HCT116 (cell line): ENCODE measurements around the gene CCDC197. TPM values are rescaled to one million over a fixed set of nuclear protein-coding genes. Genes with fewer than 3 reads are reported as not detected.

Experiments used
- ATAC-seq: fragments of 200-7000 bp; cut with Tn5 transposase; 2 replicates; pipeline ENCODE4 v1.9.1; 2020; ENCODE audit warnings: mild to moderate bottlenecking, moderate library complexity
- BruUV-seq: library from RNA; stranded (reverse); fragments of 400-500 nt; replicated peaks from 2 replicates; lab custom pipeline; 2021; lab: Mats Ljungman, UMichigan
- CTCF ChIA-PET: fragments of 300-600 bp; sonication (Branson Sonifier 250); formaldehyde crosslinking; loops from one replicate; lab custom pipeline; 2021; ENCODE audit warnings: antibody characterized with exemption; lab: Charles Lee
- POLR2A ChIA-PET: fragments of 300-600, 350-600 bp; sonication (Branson Sonifier 250); formaldehyde crosslinking; loops from one replicate; lab custom pipeline; 2021; ENCODE audit warnings: antibody characterized with exemption; lab: Charles Lee
- RAD21 ChIA-PET, 2 experiments: fragments of 300-600 bp; sonication (Branson Sonifier 250); formaldehyde crosslinking; loops; one replicate each; lab custom pipeline; 2023; ENCODE audit warnings: low total read pairs in 2 of 2; ENCODE audit not compliant: uncharacterized antibody in 2 of 2, unreplicated experiment in 2 of 2, low non-redundant PET in 1 of 2; lab: Charles Lee
- DNase-seq: peaks from one replicate; pipeline ENCODE4 v3.0.0-alpha.2; 2010; ENCODE audit warnings: low read depth, low spot score
- H2AFZ ChIP-seq: fragments of 200-600 bp; shearing (Covaris generic), sonication (generic); 2 replicates; pipeline ENCODE4 v1.6.1; 2017; ENCODE audit warnings: low read depth, mixed run types, mixed read lengths, antibody characterized with exemption, low read length; ENCODE audit not compliant: poor library complexity, severe bottlenecking
- H3K27ac ChIP-seq: 2 replicates; pipeline ENCODE4 v1.5.1; 2012; ENCODE audit warnings: low read depth, low read length
- H3K27me3 ChIP-seq: fragments of 200-600 bp; sonication (generic); 2 replicates; pipeline ENCODE4 v1.6.1; 2016; ENCODE audit warnings: mixed run types, low read length, mixed read lengths; ENCODE audit not compliant: insufficient read depth
- H3K36me3 ChIP-seq, 2 experiments: fragments of 200-500 bp in 1 of 2; fragments of 200-600 bp in 1 of 2; sonication (Bioruptor generic) in 1 of 2; sonication (generic) in 1 of 2; 2 replicates each; pipeline versions ENCODE4 v1.5.1 to v1.6.1; 2014 to 2016; ENCODE audit warnings: low read length in 2 of 2, inconsistent platforms in 1 of 2, mixed read lengths in 1 of 2, mixed run types in 1 of 2; ENCODE audit not compliant: insufficient read depth in 2 of 2, control insufficient read depth in 1 of 2
- H3K4me1 ChIP-seq, 2 experiments: fragments of 200-600 bp in 1 of 2; sonication (generic) in 1 of 2; 2 replicates each; pipeline versions ENCODE4 v1.5.1 to v1.6.1; 2012 to 2017; ENCODE audit warnings: low read length in 2 of 2, inconsistent platforms in 1 of 2, mild to moderate bottlenecking in 1 of 2, mixed read lengths in 1 of 2, mixed run types in 1 of 2, moderate library complexity in 1 of 2; ENCODE audit not compliant: insufficient read depth in 2 of 2, control insufficient read depth in 1 of 2
- H3K4me2 ChIP-seq: fragments of 200-600 bp; sonication (generic); 2 replicates; pipeline ENCODE4 v1.6.1; 2017; ENCODE audit warnings: mixed run types, low read length, mixed read lengths
- H3K4me3 ChIP-seq, 2 experiments: fragments of 200-600 bp in 1 of 2; sonication (generic) in 1 of 2; replicated peaks in 1 of 2; 2 replicates each; pipeline ENCODE4 v1.5.1; 2011 to 2016; ENCODE audit warnings: low read length in 2 of 2, control low read depth in 1 of 2, low read depth in 1 of 2, mild to moderate bottlenecking in 1 of 2, mixed read lengths in 1 of 2, mixed run types in 1 of 2
- H3K79me2 ChIP-seq: fragments of 200-600 bp; sonication (generic); 2 replicates; pipeline ENCODE4 v1.6.1; 2017; ENCODE audit warnings: mild to moderate bottlenecking, mixed run types, low read length, moderate library complexity, mixed read lengths; ENCODE audit not compliant: insufficient read depth
- H3K9ac ChIP-seq: fragments of 200-600 bp; sonication (generic); 2 replicates; pipeline ENCODE4 v1.6.1; 2016; ENCODE audit warnings: low read length, mixed read lengths
- H3K9me2 ChIP-seq: fragments of 200-600 bp; sonication (generic), shearing (Covaris generic); 2 replicates; pipeline ENCODE4 v1.6.1; 2017; ENCODE audit warnings: mixed run types, mild to moderate bottlenecking, moderate library complexity; ENCODE audit not compliant: insufficient read depth
- H3K9me3 ChIP-seq, 2 experiments: fragments of 200-500 bp in 1 of 2; fragments of 200-600 bp in 1 of 2; sonication (Bioruptor generic) in 1 of 2; sonication (generic) in 1 of 2; 2 replicates each; pipeline ENCODE4 v1.6.1; 2014 to 2017; ENCODE audit warnings: low read length in 2 of 2, mixed read lengths in 2 of 2, inconsistent platforms in 1 of 2, low read depth in 1 of 2, mild to moderate bottlenecking in 1 of 2, mixed run types in 1 of 2, moderate library complexity in 1 of 2; ENCODE audit not compliant: control insufficient read depth in 1 of 2, insufficient read depth in 1 of 2
- H4K20me1 ChIP-seq: fragments of 200-600 bp; sonication (generic), shearing (Covaris generic); 2 replicates; pipeline ENCODE4 v1.6.1; 2017; ENCODE audit warnings: mixed run types, mild to moderate bottlenecking, moderate library complexity; ENCODE audit not compliant: insufficient read depth
- ATF3 ChIP-seq: IDR thresholded peaks from 2 replicates; pipeline ENCODE4 v1.6.1; 2012
- EZH2 ChIP-seq: fragments of 200-600 bp; sonication (generic); IDR thresholded peaks from 2 replicates; pipeline ENCODE4 v1.6.1; 2017; ENCODE audit warnings: antibody characterized with exemption, mixed run types
- EZH2phosphoT487 ChIP-seq: fragments of 200-600 bp; IDR thresholded peaks from 2 replicates; pipeline ENCODE4 v1.6.1; 2018; ENCODE audit warnings: antibody characterized with exemption, borderline replicate concordance
- POLR2A ChIP-seq: IDR thresholded peaks from 2 replicates; pipeline ENCODE4 v1.7.0; 2011; ENCODE audit warnings: borderline replicate concordance; ENCODE audit not compliant: insufficient read depth, insufficient read length; ENCODE audit errors: extremely low read depth
- TCF7L2 ChIP-seq: IDR thresholded peaks from 2 replicates; pipeline ENCODE4 v1.7.0; 2011; ENCODE audit warnings: borderline replicate concordance, inconsistent platforms; ENCODE audit not compliant: insufficient read depth, insufficient read length; ENCODE audit errors: extremely low read depth
- ZFX ChIP-seq: fragments of 450-650 bp; IDR thresholded peaks from 2 replicates; pipeline ENCODE4 v1.6.1; 2017
- intact Hi-C: fragments of 100-400 bp; cut with micrococcal nuclease; formaldehyde crosslinking; loops from 2 replicates; pipeline ENCODE4 v1.10.0; 2022
- total RNA-seq: library from RNA; stranded (reverse); gene quantifications from one replicate; pipeline ENCODE4 v1.2.1, GENCODE V29; 2021; ENCODE audit not compliant: unreplicated experiment
- TF ChIP-seq, protein P1 (sequence below): IDR thresholded peaks from 2 replicates; pipeline ENCODE4 v1.6.1; 2012; ENCODE audit warnings: low read depth
- TF ChIP-seq, protein P2 (sequence below), 3 experiments: fragments of 200-600 bp in 1 of 3; sonication (generic) in 1 of 3; IDR thresholded peaks in 2 of 3; conservative IDR thresholded peaks in 1 of 3; 2 replicates each; pipeline ENCODE4 v1.5.1; 2012 to 2017; ENCODE audit warnings: low read depth in 2 of 3, low read length in 2 of 3, antibody characterized with exemption in 1 of 3, borderline replicate concordance in 1 of 3, control low read depth in 1 of 3, mild to moderate bottlenecking in 1 of 3, mixed read lengths in 1 of 3, mixed run types in 1 of 3, moderate library complexity in 1 of 3; ENCODE audit not compliant: insufficient read depth in 1 of 3

The CCDC197 gene
- total RNA-seq, 1 experiment from 2014 or later, result not detected

DNA sequence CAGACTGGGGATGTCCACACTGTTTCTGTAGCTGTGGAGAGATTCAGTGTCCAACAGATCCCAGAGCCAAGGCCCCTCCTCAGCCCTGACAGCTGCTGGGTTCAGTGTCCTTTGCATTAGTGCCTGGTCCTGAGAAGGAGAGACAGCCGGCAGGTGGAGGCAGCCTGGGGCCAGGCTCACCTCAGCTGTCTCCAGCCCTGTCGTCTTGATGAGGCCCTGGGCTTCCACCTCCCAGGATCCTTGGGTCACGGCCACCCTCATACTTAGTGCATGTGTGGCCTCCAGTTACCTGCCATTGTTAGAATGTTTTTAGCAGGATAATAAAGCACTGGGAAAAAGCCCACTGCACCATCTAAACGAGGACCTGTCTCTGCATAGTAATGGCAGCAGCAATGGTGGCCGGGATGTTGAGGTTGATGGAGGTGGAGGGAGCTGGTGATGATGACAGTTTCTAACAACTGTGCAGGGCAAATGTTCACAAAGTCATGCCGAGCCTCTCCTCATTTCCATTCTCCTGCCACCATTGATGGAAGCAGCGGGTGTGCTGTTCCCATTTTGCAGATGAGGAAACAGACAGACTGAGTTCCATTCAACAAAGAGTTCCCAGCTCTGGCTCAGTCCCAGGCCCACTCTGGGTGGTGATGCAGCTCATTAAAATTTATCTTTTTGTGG lies 38.4 kb upstream of the CCDC197 start:
- POLR2A ChIA-PET, result interaction anchor here (0.8 to 1.3 kb wide), 2 partner anchors 12 to 17 kb away, joined by 3 to 6 read pairs; no protein-coding TSS in a partner anchor
- H3K4me3 ChIP-seq, result peak overlapping the region in 1 of 2 experiments; percentile 42; a peak in 2 of 4 replicates
- no peaks in the 10 kb centered on the region for H3K9me3 ChIP-seq
- intact Hi-C loops, result no loop called here
- H3K27me3 ChIP-seq, result no peaks in the 10 kb centered on the region
- H3K4me2 ChIP-seq, result peak overlapping the region; percentile 74
- peak overlapping the region; percentile 35 for H3K9ac ChIP-seq
- BruUV-seq, result no TSS peak
- no peaks in the 10 kb centered on the region for H3K36me3 ChIP-seq
- H3K27ac ChIP-seq, result peak overlapping the region; percentile 54
- RAD21 ChIA-PET, result interaction anchor here in 1 of 2 experiments (1.6 kb wide), 1 partner anchor 19 kb away, joined by 5 read pairs; no protein-coding TSS in a partner anchor
- no peaks in the 10 kb centered on the region for H3K79me2 ChIP-seq
- H3K9me2 ChIP-seq, result no peaks in the 10 kb centered on the region
- CTCF ChIA-PET, result interaction anchor here (0.7 to 1.2 kb wide), 2 partner anchors 19 to 42 kb away, joined by 3 to 8 read pairs; no protein-coding TSS in a partner anchor
- H3K4me1 ChIP-seq, result peaks cover 19 to 84% of the 10 kb centered on the region in 2 experiments
- no peak overlapping the region for H2AFZ ChIP-seq
- no peak for ATAC-seq
- no peaks in the 10 kb centered on the region for H4K20me1 ChIP-seq
- TF ChIP-seq ATF3, result no peak
- no peak for TF ChIP-seq POLR2A
- TF ChIP-seq, protein P1, sequence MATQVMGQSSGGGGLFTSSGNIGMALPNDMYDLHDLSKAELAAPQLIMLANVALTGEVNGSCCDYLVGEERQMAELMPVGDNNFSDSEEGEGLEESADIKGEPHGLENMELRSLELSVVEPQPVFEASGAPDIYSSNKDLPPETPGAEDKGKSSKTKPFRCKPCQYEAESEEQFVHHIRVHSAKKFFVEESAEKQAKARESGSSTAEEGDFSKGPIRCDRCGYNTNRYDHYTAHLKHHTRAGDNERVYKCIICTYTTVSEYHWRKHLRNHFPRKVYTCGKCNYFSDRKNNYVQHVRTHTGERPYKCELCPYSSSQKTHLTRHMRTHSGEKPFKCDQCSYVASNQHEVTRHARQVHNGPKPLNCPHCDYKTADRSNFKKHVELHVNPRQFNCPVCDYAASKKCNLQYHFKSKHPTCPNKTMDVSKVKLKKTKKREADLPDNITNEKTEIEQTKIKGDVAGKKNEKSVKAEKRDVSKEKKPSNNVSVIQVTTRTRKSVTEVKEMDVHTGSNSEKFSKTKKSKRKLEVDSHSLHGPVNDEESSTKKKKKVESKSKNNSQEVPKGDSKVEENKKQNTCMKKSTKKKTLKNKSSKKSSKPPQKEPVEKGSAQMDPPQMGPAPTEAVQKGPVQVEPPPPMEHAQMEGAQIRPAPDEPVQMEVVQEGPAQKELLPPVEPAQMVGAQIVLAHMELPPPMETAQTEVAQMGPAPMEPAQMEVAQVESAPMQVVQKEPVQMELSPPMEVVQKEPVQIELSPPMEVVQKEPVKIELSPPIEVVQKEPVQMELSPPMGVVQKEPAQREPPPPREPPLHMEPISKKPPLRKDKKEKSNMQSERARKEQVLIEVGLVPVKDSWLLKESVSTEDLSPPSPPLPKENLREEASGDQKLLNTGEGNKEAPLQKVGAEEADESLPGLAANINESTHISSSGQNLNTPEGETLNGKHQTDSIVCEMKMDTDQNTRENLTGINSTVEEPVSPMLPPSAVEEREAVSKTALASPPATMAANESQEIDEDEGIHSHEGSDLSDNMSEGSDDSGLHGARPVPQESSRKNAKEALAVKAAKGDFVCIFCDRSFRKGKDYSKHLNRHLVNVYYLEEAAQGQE, result no peak
- no peak for TF ChIP-seq EZH2phosphoT487
- no peak for TF ChIP-seq TCF7L2
- TF ChIP-seq EZH2, result no peak
- TF ChIP-seq, protein P2, sequence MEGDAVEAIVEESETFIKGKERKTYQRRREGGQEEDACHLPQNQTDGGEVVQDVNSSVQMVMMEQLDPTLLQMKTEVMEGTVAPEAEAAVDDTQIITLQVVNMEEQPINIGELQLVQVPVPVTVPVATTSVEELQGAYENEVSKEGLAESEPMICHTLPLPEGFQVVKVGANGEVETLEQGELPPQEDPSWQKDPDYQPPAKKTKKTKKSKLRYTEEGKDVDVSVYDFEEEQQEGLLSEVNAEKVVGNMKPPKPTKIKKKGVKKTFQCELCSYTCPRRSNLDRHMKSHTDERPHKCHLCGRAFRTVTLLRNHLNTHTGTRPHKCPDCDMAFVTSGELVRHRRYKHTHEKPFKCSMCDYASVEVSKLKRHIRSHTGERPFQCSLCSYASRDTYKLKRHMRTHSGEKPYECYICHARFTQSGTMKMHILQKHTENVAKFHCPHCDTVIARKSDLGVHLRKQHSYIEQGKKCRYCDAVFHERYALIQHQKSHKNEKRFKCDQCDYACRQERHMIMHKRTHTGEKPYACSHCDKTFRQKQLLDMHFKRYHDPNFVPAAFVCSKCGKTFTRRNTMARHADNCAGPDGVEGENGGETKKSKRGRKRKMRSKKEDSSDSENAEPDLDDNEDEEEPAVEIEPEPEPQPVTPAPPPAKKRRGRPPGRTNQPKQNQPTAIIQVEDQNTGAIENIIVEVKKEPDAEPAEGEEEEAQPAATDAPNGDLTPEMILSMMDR (IDR thresholded peaks at IDR 0.05 in 2 of 3, conservative IDR thresholded peaks at IDR 0.05 in 1 of 3; ENCODE audit: borderline replicate concordance in 1 of 3, insufficient read depth in 1 of 3, low read depth in 2 of 3, low read length in 2 of 3), result no peak
- TF ChIP-seq ZFX, result no peak
- DNase-seq, result no peak
